ENCODE data around the gene SAMD11. TPM values are rescaled to one million over a fixed set of nuclear protein-coding genes. Genes with fewer than 3 reads are reported as not detected.

The SAMD11 gene
- total RNA-seq, 1 experiment from 2014 or later = 11.5 TPM

DNA sequence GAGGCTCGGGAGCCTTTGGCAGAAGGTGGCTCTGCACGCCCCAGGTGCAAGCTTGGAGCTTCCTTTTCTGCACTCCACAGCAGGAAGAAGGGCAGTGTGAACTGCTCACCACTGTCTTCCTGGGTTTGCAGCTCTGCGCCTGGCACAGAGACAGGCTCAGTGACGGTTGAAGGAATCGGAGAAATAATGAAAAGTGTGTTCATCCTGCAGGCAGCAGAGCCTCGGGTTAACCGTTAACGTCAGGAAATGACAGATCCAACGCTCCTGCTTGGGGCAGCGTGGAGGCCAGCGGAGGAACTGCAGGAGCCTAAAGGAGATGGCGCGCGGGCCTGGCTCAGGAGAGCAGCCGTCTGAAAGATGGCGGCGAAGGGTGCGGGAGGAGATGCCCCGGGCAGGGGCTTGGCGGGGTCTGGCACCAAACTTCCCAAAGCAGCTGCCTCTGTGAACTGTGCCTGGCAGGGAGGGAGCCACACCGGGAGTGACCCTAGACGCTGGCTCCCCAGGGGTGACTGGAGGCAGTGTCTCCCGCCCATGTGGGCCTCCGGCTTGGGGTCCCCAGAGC lies 10.9 kb upstream of the SAMD11 start:
- intact Hi-C loops (cut with micrococcal nuclease) = no loop called here
- Histone ChIP-seq H3K4me3 (replicated peaks in 1 of 2; ENCODE audit: low read depth in 1 of 2, low read length in 2 of 2) (no peak overlapping the region), H3K4me1 (ENCODE audit: control insufficient read depth in 1 of 2, insufficient read depth in 2 of 2, low read length in 2 of 2) (peaks cover 15 to 22% of the 10 kb centered on the region in 2 experiments), H3K9me3 (ENCODE audit: control insufficient read depth in 1 of 2, insufficient read depth in 1 of 2, low read depth in 1 of 2, low read length in 2 of 2) (no peaks in the 10 kb centered on the region), H2AFZ (ENCODE audit: low read depth, low read length, poor library complexity, severe bottlenecking) (no peak overlapping the region), H3K79me2 (ENCODE audit: insufficient read depth, low read length) (no peaks in the 10 kb centered on the region), H4K20me1 (ENCODE audit: insufficient read depth) (no peaks in the 10 kb centered on the region), H3K36me3 (ENCODE audit: control insufficient read depth in 1 of 2, insufficient read depth in 2 of 2, low read length in 2 of 2) (no peaks in the 10 kb centered on the region), H3K9ac (ENCODE audit: low read length) (no peak overlapping the region), H3K4me2 (ENCODE audit: low read length) (no peak overlapping the region), H3K9me2 (ENCODE audit: insufficient read depth) (no peaks in the 10 kb centered on the region), H3K27me3 (ENCODE audit: insufficient read depth, low read length) (peaks cover 15% of the 10 kb centered on the region; the same call in 1 of the 2 replicates), H3K27ac (ENCODE audit: low read depth, low read length) (no peak overlapping the region)
- CTCF ChIA-PET = no interaction called here
- DNase-seq (ENCODE audit: low read depth, low spot score) (no peak), ATAC-seq (peak; percentile 63)
- RAD21 ChIA-PET (ENCODE audit: low non-redundant PET in 1 of 2, low total read pairs in 2 of 2, uncharacterized antibody in 2 of 2, unreplicated experiment in 2 of 2) = no interaction called here
- TF ChIP-seq RAD21 (IDR thresholded peaks at IDR 0.05; ENCODE audit: low read depth) = no peak
- TF ChIP-seq, protein P1, sequence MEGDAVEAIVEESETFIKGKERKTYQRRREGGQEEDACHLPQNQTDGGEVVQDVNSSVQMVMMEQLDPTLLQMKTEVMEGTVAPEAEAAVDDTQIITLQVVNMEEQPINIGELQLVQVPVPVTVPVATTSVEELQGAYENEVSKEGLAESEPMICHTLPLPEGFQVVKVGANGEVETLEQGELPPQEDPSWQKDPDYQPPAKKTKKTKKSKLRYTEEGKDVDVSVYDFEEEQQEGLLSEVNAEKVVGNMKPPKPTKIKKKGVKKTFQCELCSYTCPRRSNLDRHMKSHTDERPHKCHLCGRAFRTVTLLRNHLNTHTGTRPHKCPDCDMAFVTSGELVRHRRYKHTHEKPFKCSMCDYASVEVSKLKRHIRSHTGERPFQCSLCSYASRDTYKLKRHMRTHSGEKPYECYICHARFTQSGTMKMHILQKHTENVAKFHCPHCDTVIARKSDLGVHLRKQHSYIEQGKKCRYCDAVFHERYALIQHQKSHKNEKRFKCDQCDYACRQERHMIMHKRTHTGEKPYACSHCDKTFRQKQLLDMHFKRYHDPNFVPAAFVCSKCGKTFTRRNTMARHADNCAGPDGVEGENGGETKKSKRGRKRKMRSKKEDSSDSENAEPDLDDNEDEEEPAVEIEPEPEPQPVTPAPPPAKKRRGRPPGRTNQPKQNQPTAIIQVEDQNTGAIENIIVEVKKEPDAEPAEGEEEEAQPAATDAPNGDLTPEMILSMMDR (IDR thresholded peaks at IDR 0.05 in 2 of 3, conservative IDR thresholded peaks at IDR 0.05 in 1 of 3; ENCODE audit: borderline replicate concordance in 1 of 3, insufficient read depth in 1 of 3, low read depth in 2 of 3, low read length in 2 of 3) = peak in 2 of 3 experiments; percentile 26 to 36; a peak in 3 of 6 replicates
- no TSS peak for BruUV-seq (replicated peaks)
- POLR2A ChIA-PET = no interaction called here

DNA sequence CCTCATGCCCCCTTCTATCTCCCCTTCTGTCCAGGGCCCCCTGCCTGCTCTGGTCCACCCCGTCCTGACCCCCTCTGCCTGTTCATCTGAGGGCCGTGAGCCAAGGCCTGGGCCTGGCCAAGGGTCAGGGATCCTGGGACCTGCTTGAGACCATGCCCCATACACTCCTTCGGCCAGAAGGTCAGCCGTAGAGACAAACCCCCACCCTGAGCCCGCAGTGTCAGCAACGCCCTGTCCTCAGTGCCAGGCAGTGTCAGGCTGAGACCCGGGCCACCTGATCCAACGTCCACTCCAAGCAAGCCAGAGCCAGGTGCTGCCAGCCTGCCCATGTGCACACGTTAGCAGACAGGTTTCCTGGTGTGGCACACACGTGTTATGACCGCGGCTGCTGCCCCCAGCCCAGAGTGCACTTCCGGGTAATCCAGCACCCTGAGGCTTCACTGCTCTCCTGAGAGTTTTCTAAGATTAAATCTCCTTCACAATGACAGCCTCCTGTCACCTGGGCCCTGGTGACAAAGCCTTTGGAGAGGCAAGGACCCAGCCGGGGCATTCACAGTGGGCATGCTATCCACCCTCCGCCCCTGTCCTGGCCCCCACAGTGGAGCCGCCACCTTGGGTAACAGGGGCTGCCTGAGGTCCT lies 10.1 kb upstream of the SAMD11 start:
- CTCF ChIA-PET = no interaction called here

More for the DNA sequence above, 10.1 kb upstream of the SAMD11 start:
- peaks cover 15 to 22% of the 10 kb centered on the region in 2 experiments for H3K4me1 ChIP-seq (ENCODE audit: control insufficient read depth in 1 of 2, insufficient read depth in 2 of 2, low read length in 2 of 2)
- BruUV-seq (replicated peaks) = no TSS peak
- RAD21 ChIA-PET (ENCODE audit: low non-redundant PET in 1 of 2, low total read pairs in 2 of 2, uncharacterized antibody in 2 of 2, unreplicated experiment in 2 of 2) = no interaction called here
- no peak overlapping the region for H3K4me3 ChIP-seq (replicated peaks in 1 of 2; ENCODE audit: low read depth in 1 of 2, low read length in 2 of 2)
- H3K9ac ChIP-seq (ENCODE audit: low read length) = no peak overlapping the region
- no peak overlapping the region for H2AFZ ChIP-seq (ENCODE audit: low read depth, low read length, poor library complexity, severe bottlenecking)
- no peak for TF ChIP-seq MAX (IDR thresholded peaks at IDR 0.05)
- H3K36me3 ChIP-seq (ENCODE audit: control insufficient read depth in 1 of 2, insufficient read depth in 2 of 2, low read length in 2 of 2) = no peaks in the 10 kb centered on the region
- POLR2A ChIA-PET = no interaction called here
- no peaks in the 10 kb centered on the region for H3K79me2 ChIP-seq (ENCODE audit: insufficient read depth, low read length)
- H3K4me2 ChIP-seq (ENCODE audit: low read length) = no peak overlapping the region
- no peaks in the 10 kb centered on the region for H3K9me2 ChIP-seq (ENCODE audit: insufficient read depth)
- H3K27ac ChIP-seq (ENCODE audit: low read depth, low read length) = no peak overlapping the region
- intact Hi-C loops (cut with micrococcal nuclease) = no loop called here
- H3K27me3 ChIP-seq (ENCODE audit: insufficient read depth, low read length) = peaks cover 22% of the 10 kb centered on the region; the same call in 1 of the 2 replicates
- H3K9me3 ChIP-seq (ENCODE audit: control insufficient read depth in 1 of 2, insufficient read depth in 1 of 2, low read depth in 1 of 2, low read length in 2 of 2) = no peaks in the 10 kb centered on the region
- DNase-seq (ENCODE audit: low read depth, low spot score) = no peak
- H4K20me1 ChIP-seq (ENCODE audit: insufficient read depth) = no peaks in the 10 kb centered on the region
- ATAC-seq = no peak
